K562 (cell line): ENCODE data around the gene OVOL1. TPM values are rescaled to one million over a fixed set of nuclear protein-coding genes. Genes with fewer than 3 reads are reported as not detected.

Experiments used
- BMI1 ChIP-seq: fragments of 150-350 bp; IDR thresholded peaks from 2 replicates; pipeline ENCODE4 v1.6.1; 2014; ENCODE audit warnings: low read length
- CCAR2 ChIP-seq: fragments of 200-400 bp; formaldehyde crosslinking; IDR thresholded peaks from 2 replicates; pipeline ENCODE4 v1.6.1; 2017; ENCODE audit warnings: mild to moderate bottlenecking, low read depth, low read length
- CREBBP ChIP-seq: IDR thresholded peaks from one replicate; pipeline ENCODE4 v1.6.1; 2012; ENCODE audit warnings: low read depth, mild to moderate bottlenecking, control low read depth, inconsistent platforms, low read length
- ETV5 ChIP-seq: sonication (generic); formaldehyde crosslinking; IDR thresholded peaks from 2 replicates; pipeline ENCODE4 v1.4.0; 2020; ENCODE audit warnings: low read depth, mild to moderate bottlenecking, missing genetic modification reagents
- FOSL1 ChIP-seq: fragments of 200-800 bp; sonication (Bioruptor generic); conservative IDR thresholded peaks from 2 replicates; pipeline ENCODE4 v1.6.1; 2016; ENCODE audit warnings: missing genetic modification characterization, missing compliant biosample characterization
- LCOR ChIP-seq: sonication (generic); formaldehyde crosslinking; IDR thresholded peaks from 2 replicates; pipeline ENCODE4 v1.8.0; 2022; ENCODE audit warnings: mild to moderate bottlenecking, missing genetic modification reagents
- MCM5 ChIP-seq: fragments of 450-650 bp; IDR thresholded peaks from 2 replicates; pipeline ENCODE4 v1.6.1; 2016; ENCODE audit warnings: low read depth
- RCOR1 ChIP-seq, 2 experiments: IDR thresholded peaks; 2 replicates each; pipeline ENCODE4 v1.6.1; 2012; ENCODE audit warnings: low read depth in 2 of 2, low read length in 2 of 2, borderline replicate concordance in 1 of 2, improper control_type of control experiment in 1 of 2
- TFAM ChIP-seq: fragments of 250-450 bp; sonication (Bioruptor Pico); conservative IDR thresholded peaks from 2 replicates; pipeline ENCODE4 v1.5.0; 2021; ENCODE audit warnings: mild to moderate bottlenecking, moderate library complexity
- ZNF282 ChIP-seq: sonication (generic); formaldehyde crosslinking; IDR thresholded peaks from 2 replicates; pipeline ENCODE4 v1.8.1; 2023; ENCODE audit warnings: missing genetic modification reagents
- ZNF79 ChIP-seq: fragments of 250-450 bp; sonication (Bioruptor Pico); IDR thresholded peaks from 2 replicates; pipeline ENCODE4 v1.4.0; 2020; ENCODE audit warnings: low read depth, mild to moderate bottlenecking, moderate library complexity
- polyA plus RNA-seq, 8 experiments: library from polyadenylated mRNA; depleted of rRNA in 4 of 8; stranded (reverse) in 5 of 8; unstranded in 3 of 8; fragments of >200 nt; fragmentation: Nextera tagmentation in 2 of 8; fragmentation: Illumina TruSeq in 1 of 8; extraction: Ambion mirVana in 2 of 8; extraction: Trizol in 1 of 8; gene quantifications; 2 replicates each; pipeline versions ENCODE4 v1.2.1 to v1.2.3, GENCODE V29; 2011 to 2014; ENCODE audit warnings: inconsistent platforms in 1 of 8, missing spikeins in 1 of 8
- total RNA-seq, 7 experiments: library from RNA; depleted of rRNA in 6 of 7; stranded (reverse); fragments of >200 nt in 6 of 7; fragmentation: Illumina TruSeq in 2 of 7; extraction: Trizol in 2 of 7; gene quantifications; 2 replicates each; pipeline versions ENCODE4 v1.2.1 to v1.2.3, GENCODE V29; 2011 to 2021; ENCODE audit warnings: low replicate concordance in 1 of 7
- TF ChIP-seq, protein P1 (sequence below): fragments of 450-650 bp; IDR thresholded peaks from 2 replicates; pipeline ENCODE4 v1.6.1; 2016; ENCODE audit warnings: mild to moderate bottlenecking, moderate library complexity
- TF ChIP-seq, protein P2 (sequence below), 2 experiments: IDR thresholded peaks; 2 replicates each; pipeline ENCODE4 v1.6.1; 2011; ENCODE audit warnings: borderline replicate concordance in 1 of 2, control low read depth in 1 of 2, low read depth in 1 of 2, low read length in 1 of 2, mild to moderate bottlenecking in 1 of 2, mixed read lengths in 1 of 2, moderate library complexity in 1 of 2; ENCODE audit not compliant: insufficient read depth in 1 of 2, insufficient read length in 1 of 2, poor library complexity in 1 of 2, severe bottlenecking in 1 of 2; ENCODE audit errors: extremely low read depth in 1 of 2
- TF ChIP-seq, protein P3 (sequence below): sonication (generic); formaldehyde crosslinking; IDR thresholded peaks from 2 replicates; pipeline ENCODE4 v1.9.0; 2022; ENCODE audit warnings: mild to moderate bottlenecking, missing genetic modification reagents

Gene OVOL1
- total and polyA plus RNA-seq, 9 of the 15 experiments (the other 6 are each of a cell fraction or from before 2014, with no cell fraction given): 0.09 TPM; not detected in 8

DNA sequence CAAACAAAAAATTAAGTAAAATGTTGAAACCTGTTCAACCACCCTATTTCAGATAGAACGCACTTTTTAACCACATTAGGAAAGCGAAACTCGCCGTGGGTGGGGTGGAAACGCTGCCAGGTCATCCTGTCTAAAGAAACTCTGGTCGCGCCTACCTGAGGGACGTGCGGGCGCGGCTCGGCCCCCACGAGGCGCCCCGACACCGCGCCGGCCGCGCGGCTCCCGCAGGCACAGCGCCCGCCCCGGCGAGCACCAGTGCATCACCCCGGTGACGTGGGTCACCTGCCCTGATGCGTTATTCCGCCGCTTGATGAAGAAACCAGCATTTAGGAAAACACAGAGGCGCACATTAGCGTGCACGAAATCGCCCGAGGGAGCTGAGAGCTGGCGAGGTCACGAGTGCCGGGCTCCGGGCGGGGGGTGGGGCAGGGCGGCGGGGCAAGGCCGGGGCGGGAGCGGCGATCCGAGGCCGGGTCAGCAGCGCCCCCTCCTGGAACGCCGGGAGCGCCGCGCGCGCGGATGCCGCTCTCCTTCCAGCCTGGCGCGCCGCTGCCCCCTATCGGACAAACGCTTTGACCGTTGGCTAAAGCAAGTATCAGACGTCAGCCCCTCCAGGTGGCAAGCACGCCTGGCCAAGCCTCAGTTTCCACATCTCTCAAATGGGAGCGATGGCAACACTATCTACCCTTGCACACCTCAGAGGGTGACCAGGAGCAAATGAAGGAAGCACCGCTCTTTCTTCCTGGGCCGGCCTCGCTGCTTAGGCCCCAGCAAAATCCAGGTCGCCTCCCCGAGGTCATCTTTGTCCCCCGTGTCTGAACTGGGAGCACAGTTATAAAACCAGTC is 31.2 kb downstream of the OVOL1 start (continued):
- TF ChIP-seq, protein P1, sequence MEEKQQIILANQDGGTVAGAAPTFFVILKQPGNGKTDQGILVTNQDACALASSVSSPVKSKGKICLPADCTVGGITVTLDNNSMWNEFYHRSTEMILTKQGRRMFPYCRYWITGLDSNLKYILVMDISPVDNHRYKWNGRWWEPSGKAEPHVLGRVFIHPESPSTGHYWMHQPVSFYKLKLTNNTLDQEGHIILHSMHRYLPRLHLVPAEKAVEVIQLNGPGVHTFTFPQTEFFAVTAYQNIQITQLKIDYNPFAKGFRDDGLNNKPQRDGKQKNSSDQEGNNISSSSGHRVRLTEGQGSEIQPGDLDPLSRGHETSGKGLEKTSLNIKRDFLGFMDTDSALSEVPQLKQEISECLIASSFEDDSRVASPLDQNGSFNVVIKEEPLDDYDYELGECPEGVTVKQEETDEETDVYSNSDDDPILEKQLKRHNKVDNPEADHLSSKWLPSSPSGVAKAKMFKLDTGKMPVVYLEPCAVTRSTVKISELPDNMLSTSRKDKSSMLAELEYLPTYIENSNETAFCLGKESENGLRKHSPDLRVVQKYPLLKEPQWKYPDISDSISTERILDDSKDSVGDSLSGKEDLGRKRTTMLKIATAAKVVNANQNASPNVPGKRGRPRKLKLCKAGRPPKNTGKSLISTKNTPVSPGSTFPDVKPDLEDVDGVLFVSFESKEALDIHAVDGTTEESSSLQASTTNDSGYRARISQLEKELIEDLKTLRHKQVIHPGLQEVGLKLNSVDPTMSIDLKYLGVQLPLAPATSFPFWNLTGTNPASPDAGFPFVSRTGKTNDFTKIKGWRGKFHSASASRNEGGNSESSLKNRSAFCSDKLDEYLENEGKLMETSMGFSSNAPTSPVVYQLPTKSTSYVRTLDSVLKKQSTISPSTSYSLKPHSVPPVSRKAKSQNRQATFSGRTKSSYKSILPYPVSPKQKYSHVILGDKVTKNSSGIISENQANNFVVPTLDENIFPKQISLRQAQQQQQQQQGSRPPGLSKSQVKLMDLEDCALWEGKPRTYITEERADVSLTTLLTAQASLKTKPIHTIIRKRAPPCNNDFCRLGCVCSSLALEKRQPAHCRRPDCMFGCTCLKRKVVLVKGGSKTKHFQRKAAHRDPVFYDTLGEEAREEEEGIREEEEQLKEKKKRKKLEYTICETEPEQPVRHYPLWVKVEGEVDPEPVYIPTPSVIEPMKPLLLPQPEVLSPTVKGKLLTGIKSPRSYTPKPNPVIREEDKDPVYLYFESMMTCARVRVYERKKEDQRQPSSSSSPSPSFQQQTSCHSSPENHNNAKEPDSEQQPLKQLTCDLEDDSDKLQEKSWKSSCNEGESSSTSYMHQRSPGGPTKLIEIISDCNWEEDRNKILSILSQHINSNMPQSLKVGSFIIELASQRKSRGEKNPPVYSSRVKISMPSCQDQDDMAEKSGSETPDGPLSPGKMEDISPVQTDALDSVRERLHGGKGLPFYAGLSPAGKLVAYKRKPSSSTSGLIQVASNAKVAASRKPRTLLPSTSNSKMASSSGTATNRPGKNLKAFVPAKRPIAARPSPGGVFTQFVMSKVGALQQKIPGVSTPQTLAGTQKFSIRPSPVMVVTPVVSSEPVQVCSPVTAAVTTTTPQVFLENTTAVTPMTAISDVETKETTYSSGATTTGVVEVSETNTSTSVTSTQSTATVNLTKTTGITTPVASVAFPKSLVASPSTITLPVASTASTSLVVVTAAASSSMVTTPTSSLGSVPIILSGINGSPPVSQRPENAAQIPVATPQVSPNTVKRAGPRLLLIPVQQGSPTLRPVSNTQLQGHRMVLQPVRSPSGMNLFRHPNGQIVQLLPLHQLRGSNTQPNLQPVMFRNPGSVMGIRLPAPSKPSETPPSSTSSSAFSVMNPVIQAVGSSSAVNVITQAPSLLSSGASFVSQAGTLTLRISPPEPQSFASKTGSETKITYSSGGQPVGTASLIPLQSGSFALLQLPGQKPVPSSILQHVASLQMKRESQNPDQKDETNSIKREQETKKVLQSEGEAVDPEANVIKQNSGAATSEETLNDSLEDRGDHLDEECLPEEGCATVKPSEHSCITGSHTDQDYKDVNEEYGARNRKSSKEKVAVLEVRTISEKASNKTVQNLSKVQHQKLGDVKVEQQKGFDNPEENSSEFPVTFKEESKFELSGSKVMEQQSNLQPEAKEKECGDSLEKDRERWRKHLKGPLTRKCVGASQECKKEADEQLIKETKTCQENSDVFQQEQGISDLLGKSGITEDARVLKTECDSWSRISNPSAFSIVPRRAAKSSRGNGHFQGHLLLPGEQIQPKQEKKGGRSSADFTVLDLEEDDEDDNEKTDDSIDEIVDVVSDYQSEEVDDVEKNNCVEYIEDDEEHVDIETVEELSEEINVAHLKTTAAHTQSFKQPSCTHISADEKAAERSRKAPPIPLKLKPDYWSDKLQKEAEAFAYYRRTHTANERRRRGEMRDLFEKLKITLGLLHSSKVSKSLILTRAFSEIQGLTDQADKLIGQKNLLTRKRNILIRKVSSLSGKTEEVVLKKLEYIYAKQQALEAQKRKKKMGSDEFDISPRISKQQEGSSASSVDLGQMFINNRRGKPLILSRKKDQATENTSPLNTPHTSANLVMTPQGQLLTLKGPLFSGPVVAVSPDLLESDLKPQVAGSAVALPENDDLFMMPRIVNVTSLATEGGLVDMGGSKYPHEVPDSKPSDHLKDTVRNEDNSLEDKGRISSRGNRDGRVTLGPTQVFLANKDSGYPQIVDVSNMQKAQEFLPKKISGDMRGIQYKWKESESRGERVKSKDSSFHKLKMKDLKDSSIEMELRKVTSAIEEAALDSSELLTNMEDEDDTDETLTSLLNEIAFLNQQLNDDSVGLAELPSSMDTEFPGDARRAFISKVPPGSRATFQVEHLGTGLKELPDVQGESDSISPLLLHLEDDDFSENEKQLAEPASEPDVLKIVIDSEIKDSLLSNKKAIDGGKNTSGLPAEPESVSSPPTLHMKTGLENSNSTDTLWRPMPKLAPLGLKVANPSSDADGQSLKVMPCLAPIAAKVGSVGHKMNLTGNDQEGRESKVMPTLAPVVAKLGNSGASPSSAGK: peak; percentile 36; the same call in 1 of the 2 replicates
- TF ChIP-seq, protein P2, sequence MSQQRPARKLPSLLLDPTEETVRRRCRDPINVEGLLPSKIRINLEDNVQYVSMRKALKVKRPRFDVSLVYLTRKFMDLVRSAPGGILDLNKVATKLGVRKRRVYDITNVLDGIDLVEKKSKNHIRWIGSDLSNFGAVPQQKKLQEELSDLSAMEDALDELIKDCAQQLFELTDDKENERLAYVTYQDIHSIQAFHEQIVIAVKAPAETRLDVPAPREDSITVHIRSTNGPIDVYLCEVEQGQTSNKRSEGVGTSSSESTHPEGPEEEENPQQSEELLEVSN (IDR thresholded peaks at IDR 0.05; ENCODE audit: borderline replicate concordance in 1 of 2, extremely low read depth in 1 of 2, insufficient read depth in 1 of 2, insufficient read length in 1 of 2, low read depth in 1 of 2, low read length in 1 of 2, poor library complexity in 1 of 2, severe bottlenecking in 1 of 2): peak; percentile 43 to 47
- TF ChIP-seq BMI1: no peak
- TF ChIP-seq FOSL1 (tag): peak; percentile 46; the same call in 1 of the 2 replicates
- TF ChIP-seq, protein P3, sequence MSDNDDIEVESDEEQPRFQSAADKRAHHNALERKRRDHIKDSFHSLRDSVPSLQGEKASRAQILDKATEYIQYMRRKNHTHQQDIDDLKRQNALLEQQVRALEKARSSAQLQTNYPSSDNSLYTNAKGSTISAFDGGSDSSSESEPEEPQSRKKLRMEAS (CRISPR knock-in tag): peak; percentile 32
- TF ChIP-seq ZNF79: no peak
- no peak for TF ChIP-seq TFAM (CRISPR knock-in tag)
- peak; percentile 79; the same call in 1 of the 2 replicates for TF ChIP-seq LCOR (CRISPR knock-in tag)
- TF ChIP-seq RCOR1 (IDR thresholded peaks at IDR 0.05; ENCODE audit: borderline replicate concordance in 1 of 2, low read depth in 2 of 2, low read length in 2 of 2): peak; percentile 48 to 95; a peak in 3 of 4 replicates
- TF ChIP-seq CCAR2: no peak
- TF ChIP-seq CREBBP: no peak
- TF ChIP-seq ETV5 (CRISPR knock-in tag): 0 out of 2 replicates have a peak, but pooled peaks have one; percentile 41
- no peak for TF ChIP-seq MCM5
- 0 out of 2 replicates have a peak, but pooled peaks have one; percentile 34 for TF ChIP-seq ZNF282 (CRISPR knock-in tag)
